GM23338 (cell line): ENCODE results near the gene UBTF. TPM values are rescaled to one million over a fixed set of nuclear protein-coding genes. Genes with fewer than 3 reads are reported as not detected.

Source experiments
- ATAC-seq: fragments of 200-7000 bp; cut with Tn5 transposase; 3 replicates; pipeline ENCODE4 v1.9.1; 2020
- DNase-seq: peaks from one replicate; pipeline ENCODE4 v3.0.0-alpha.2; 2015; ENCODE audit warnings: low spot score
- H2AFZ ChIP-seq: fragments of 200-600 bp; sonication (generic); 2 replicates; pipeline ENCODE4 v1.8.0; 2016; ENCODE audit warnings: antibody characterized with exemption, mild to moderate bottlenecking, moderate library complexity
- H3F3A ChIP-seq: fragments of 200-600 bp; sonication (generic); replicated peaks from 2 replicates; pipeline ENCODE4 v1.8.0; 2017; ENCODE audit warnings: antibody characterized with exemption, mixed run types, low read depth
- H3K27ac ChIP-seq: fragments of 200-600 bp; sonication (generic); 2 replicates; pipeline ENCODE4 v1.6.1; 2016; ENCODE audit warnings: low read depth
- H3K27me3 ChIP-seq: fragments of 200-600 bp; sonication (generic); 2 replicates; pipeline ENCODE4 v1.8.0; 2016; ENCODE audit warnings: mild to moderate bottlenecking, mixed run types, moderate library complexity; ENCODE audit not compliant: insufficient read depth
- H3K36me3 ChIP-seq: fragments of 200-600 bp; sonication (generic); 2 replicates; pipeline ENCODE4 v1.8.0; 2016; ENCODE audit warnings: mild to moderate bottlenecking; ENCODE audit not compliant: insufficient read depth
- H3K4me1 ChIP-seq: fragments of 200-600 bp; sonication (generic); 2 replicates; pipeline ENCODE4 v1.8.0; 2016; ENCODE audit warnings: mild to moderate bottlenecking, moderate library complexity; ENCODE audit not compliant: insufficient read depth
- H3K4me2 ChIP-seq: fragments of 200-600 bp; sonication (generic); 2 replicates; pipeline ENCODE4 v1.7.1; 2017; ENCODE audit warnings: mixed run types
- H3K4me3 ChIP-seq: fragments of 200-600 bp; sonication (generic); 2 replicates; pipeline ENCODE4 v1.6.1; 2016; ENCODE audit warnings: mixed run types
- H3K79me2 ChIP-seq: fragments of 200-600 bp; sonication (generic); replicated peaks from 2 replicates; pipeline ENCODE4 v1.8.0; 2017; ENCODE audit warnings: mild to moderate bottlenecking; ENCODE audit not compliant: insufficient read depth
- H3K9me2 ChIP-seq: fragments of 200-600 bp; sonication (generic); 2 replicates; pipeline ENCODE4 v1.8.0; 2017; ENCODE audit not compliant: insufficient read depth
- H4K20me1 ChIP-seq: fragments of 200-600 bp; sonication (generic); replicated peaks from 2 replicates; pipeline ENCODE4 v1.8.0; 2017; ENCODE audit warnings: mild to moderate bottlenecking; ENCODE audit not compliant: insufficient read depth
- H3K27ac Mint-ChIP-seq: 2 replicates; pipeline ENCODE4 v1.8.0; 2020; ENCODE audit warnings: inconsistent platforms, mild to moderate bottlenecking, moderate library complexity, mixed read lengths
- H3K27me3 Mint-ChIP-seq: 3 replicates; pipeline ENCODE4 v1.8.0; 2022; ENCODE audit warnings: low read depth, mild to moderate bottlenecking, moderate library complexity, mixed read lengths, inconsistent platforms; ENCODE audit not compliant: insufficient read depth, poor library complexity
- H3K36me3 Mint-ChIP-seq: 3 replicates; pipeline ENCODE4 v1.8.0; 2021; ENCODE audit warnings: low read depth, mild to moderate bottlenecking, inconsistent platforms, moderate library complexity, mixed read lengths
- H3K4me1 Mint-ChIP-seq: 3 replicates; pipeline ENCODE4 v1.8.0; 2020; ENCODE audit warnings: mild to moderate bottlenecking, inconsistent platforms, mixed read lengths
- H3K4me3 Mint-ChIP-seq: 3 replicates; pipeline ENCODE4 v1.8.0; 2021; ENCODE audit warnings: moderate library complexity, mild to moderate bottlenecking, inconsistent platforms, mixed read lengths
- H3K9me3 Mint-ChIP-seq: 3 replicates; pipeline ENCODE4 v1.8.0; 2020; ENCODE audit warnings: moderate library complexity, mild to moderate bottlenecking, inconsistent platforms, mixed read lengths
- CREB1 ChIP-seq: fragments of 250-450 bp; sonication (Bioruptor Pico); IDR thresholded peaks from 2 replicates; pipeline ENCODE4 v1.5.0; 2020; ENCODE audit warnings: low read depth, mild to moderate bottlenecking, moderate library complexity
- CTCF ChIP-seq, 2 experiments: fragments of 200-600 bp in 1 of 2; sonication (generic) in 1 of 2; conservative IDR thresholded peaks; 2 replicates each; pipeline versions ENCODE4 v1.5.1 to v1.6.1; 2016 to 2017; ENCODE audit warnings: antibody characterized with exemption in 2 of 2, low read depth in 2 of 2, mild to moderate bottlenecking in 2 of 2, moderate library complexity in 1 of 2
- EZH2phosphoT487 ChIP-seq: fragments of 200-600 bp; sonication (generic); IDR thresholded peaks from one replicate; pipeline ENCODE4 v1.8.1; 2018; ENCODE audit warnings: antibody characterized with exemption; ENCODE audit not compliant: unreplicated experiment
- POLR2AphosphoS5 ChIP-seq: IDR thresholded peaks from 2 replicates; pipeline ENCODE4 v1.6.1; 2016; ENCODE audit warnings: antibody characterized with exemption, low read depth
- ZNF114 ChIP-seq: fragments of 250-450 bp; sonication (Bioruptor Pico); IDR thresholded peaks from 2 replicates; pipeline ENCODE4 v1.5.0; 2020; ENCODE audit warnings: mild to moderate bottlenecking, moderate library complexity
- ZNF331 ChIP-seq: fragments of 250-450 bp; sonication (Bioruptor Pico); IDR thresholded peaks from 2 replicates; pipeline ENCODE4 v1.5.0; 2020; ENCODE audit warnings: low read depth, mild to moderate bottlenecking, moderate library complexity
- polyA plus RNA-seq: library from polyadenylated mRNA; unstranded; fragments of >200 nt; fragmentation: Nextera tagmentation; extraction: Ambion mirVana; gene quantifications from 2 replicates; pipeline ENCODE4 v1.2.1, GENCODE V29; 2016
- total RNA-seq: library from RNA; depleted of rRNA; stranded (reverse); fragments of >200 nt; shearing (Covaris generic); gene quantifications from 2 replicates; pipeline ENCODE4 v1.2.3, GENCODE V29; 2014
- TF ChIP-seq, protein P1 (sequence below): IDR thresholded peaks from one replicate; pipeline ENCODE4 v1.6.1; 2018; ENCODE audit warnings: antibody characterized with exemption; ENCODE audit not compliant: unreplicated experiment
- TF ChIP-seq, protein P2 (sequence below): fragments of 250-450 bp; sonication (Bioruptor Pico); IDR thresholded peaks from 2 replicates; pipeline ENCODE4 v1.5.0; 2020; ENCODE audit warnings: mild to moderate bottlenecking, moderate library complexity

Gene UBTF
- total and polyA plus RNA-seq, 2 experiments from 2014 or later = 29.9 to 62.2 TPM

DNA sequence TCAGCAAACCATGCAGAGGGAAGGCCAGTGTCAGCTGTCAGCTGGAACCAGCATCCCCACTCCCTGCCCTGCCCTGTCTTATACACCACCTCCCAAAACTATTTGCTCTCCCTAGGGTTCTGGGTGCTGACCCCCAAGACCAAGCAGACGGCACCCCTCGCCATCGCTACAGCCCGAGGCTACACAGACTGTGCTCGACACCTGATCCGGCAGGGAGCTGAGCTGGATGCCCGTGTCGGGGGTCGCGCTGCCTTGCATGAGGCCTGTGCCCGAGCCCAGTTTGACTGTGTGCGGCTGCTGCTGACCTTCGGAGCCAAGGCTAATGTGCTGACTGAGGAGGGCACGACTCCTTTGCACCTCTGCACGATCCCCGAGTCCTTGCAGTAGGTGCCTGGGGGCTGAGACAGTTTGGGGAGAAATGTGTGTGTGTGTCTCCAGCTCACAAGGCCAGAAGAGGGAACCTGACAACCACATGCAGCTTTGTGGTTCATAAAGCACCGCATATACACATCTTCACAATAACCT is 47.5 kb downstream of the UBTF start:
- TF ChIP-seq EZH2phosphoT487 (no peak), CREB1 (CRISPR knock-in tag) (no peak), CTCF (conservative IDR thresholded peaks at IDR 0.05; ENCODE audit: low read depth in 2 of 2) (no peak), POLR2AphosphoS5 (peak; percentile 24; the same call in 1 of the 2 replicates), ZNF114 (CRISPR knock-in tag) (no peak), ZNF331 (no peak)
- TF ChIP-seq, protein P1, sequence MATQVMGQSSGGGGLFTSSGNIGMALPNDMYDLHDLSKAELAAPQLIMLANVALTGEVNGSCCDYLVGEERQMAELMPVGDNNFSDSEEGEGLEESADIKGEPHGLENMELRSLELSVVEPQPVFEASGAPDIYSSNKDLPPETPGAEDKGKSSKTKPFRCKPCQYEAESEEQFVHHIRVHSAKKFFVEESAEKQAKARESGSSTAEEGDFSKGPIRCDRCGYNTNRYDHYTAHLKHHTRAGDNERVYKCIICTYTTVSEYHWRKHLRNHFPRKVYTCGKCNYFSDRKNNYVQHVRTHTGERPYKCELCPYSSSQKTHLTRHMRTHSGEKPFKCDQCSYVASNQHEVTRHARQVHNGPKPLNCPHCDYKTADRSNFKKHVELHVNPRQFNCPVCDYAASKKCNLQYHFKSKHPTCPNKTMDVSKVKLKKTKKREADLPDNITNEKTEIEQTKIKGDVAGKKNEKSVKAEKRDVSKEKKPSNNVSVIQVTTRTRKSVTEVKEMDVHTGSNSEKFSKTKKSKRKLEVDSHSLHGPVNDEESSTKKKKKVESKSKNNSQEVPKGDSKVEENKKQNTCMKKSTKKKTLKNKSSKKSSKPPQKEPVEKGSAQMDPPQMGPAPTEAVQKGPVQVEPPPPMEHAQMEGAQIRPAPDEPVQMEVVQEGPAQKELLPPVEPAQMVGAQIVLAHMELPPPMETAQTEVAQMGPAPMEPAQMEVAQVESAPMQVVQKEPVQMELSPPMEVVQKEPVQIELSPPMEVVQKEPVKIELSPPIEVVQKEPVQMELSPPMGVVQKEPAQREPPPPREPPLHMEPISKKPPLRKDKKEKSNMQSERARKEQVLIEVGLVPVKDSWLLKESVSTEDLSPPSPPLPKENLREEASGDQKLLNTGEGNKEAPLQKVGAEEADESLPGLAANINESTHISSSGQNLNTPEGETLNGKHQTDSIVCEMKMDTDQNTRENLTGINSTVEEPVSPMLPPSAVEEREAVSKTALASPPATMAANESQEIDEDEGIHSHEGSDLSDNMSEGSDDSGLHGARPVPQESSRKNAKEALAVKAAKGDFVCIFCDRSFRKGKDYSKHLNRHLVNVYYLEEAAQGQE = no peak
- TF ChIP-seq, protein P2, sequence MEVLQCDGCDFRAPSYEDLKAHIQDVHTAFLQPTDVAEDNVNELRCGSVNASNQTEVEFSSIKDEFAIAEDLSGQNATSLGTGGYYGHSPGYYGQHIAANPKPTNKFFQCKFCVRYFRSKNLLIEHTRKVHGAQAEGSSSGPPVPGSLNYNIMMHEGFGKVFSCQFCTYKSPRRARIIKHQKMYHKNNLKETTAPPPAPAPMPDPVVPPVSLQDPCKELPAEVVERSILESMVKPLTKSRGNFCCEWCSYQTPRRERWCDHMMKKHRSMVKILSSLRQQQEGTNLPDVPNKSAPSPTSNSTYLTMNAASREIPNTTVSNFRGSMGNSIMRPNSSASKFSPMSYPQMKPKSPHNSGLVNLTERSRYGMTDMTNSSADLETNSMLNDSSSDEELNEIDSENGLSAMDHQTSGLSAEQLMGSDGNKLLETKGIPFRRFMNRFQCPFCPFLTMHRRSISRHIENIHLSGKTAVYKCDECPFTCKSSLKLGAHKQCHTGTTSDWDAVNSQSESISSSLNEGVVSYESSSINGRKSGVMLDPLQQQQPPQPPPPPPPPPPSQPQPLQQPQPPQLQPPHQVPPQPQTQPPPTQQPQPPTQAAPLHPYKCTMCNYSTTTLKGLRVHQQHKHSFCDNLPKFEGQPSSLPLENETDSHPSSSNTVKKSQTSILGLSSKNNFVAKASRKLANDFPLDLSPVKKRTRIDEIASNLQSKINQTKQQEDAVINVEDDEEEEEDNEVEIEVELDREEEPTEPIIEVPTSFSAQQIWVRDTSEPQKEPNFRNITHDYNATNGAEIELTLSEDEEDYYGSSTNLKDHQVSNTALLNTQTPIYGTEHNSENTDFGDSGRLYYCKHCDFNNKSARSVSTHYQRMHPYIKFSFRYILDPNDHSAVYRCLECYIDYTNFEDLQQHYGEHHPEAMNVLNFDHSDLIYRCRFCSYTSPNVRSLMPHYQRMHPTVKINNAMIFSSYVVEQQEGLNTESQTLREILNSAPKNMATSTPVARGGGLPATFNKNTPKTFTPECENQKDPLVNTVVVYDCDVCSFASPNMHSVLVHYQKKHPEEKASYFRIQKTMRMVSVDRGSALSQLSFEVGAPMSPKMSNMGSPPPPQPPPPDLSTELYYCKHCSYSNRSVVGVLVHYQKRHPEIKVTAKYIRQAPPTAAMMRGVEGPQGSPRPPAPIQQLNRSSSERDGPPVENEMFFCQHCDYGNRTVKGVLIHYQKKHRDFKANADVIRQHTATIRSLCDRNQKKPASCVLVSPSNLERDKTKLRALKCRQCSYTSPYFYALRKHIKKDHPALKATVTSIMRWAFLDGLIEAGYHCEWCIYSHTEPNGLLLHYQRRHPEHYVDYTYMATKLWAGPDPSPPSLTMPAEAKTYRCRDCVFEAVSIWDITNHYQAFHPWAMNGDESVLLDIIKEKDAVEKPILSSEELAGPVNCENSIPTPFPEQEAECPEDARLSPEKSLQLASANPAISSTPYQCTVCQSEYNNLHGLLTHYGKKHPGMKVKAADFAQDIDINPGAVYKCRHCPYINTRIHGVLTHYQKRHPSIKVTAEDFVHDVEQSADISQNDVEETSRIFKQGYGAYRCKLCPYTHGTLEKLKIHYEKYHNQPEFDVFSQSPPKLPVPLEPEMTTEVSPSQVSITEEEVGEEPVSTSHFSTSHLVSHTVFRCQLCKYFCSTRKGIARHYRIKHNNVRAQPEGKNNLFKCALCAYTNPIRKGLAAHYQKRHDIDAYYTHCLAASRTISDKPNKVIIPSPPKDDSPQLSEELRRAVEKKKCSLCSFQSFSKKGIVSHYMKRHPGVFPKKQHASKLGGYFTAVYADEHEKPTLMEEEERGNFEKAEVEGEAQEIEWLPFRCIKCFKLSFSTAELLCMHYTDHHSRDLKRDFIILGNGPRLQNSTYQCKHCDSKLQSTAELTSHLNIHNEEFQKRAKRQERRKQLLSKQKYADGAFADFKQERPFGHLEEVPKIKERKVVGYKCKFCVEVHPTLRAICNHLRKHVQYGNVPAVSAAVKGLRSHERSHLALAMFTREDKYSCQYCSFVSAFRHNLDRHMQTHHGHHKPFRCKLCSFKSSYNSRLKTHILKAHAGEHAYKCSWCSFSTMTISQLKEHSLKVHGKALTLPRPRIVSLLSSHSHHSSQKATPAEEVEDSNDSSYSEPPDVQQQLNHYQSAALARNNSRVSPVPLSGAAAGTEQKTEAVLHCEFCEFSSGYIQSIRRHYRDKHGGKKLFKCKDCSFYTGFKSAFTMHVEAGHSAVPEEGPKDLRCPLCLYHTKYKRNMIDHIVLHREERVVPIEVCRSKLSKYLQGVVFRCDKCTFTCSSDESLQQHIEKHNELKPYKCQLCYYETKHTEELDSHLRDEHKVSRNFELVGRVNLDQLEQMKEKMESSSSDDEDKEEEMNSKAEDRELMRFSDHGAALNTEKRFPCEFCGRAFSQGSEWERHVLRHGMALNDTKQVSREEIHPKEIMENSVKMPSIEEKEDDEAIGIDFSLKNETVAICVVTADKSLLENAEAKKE = no peak
- peaks cover 9% of the 10 kb centered on the region; the same call in 1 of the 2 replicates for H3F3A ChIP-seq
- no peaks in the 10 kb centered on the region for H3K27me3 ChIP-seq
- H3K36me3 ChIP-seq = no peaks in the 10 kb centered on the region
- H3K4me3 ChIP-seq = no peak overlapping the region
- Mint-ChIP-seq H3K4me1 (peaks cover 14% of the 10 kb centered on the region), H3K4me3 (no peak overlapping the region), H3K36me3 (peaks cover 15% of the 10 kb centered on the region), H3K27ac (peak overlapping the region; percentile 57; the same call in 1 of the 2 replicates), H3K27me3 (peaks cover 11% of the 10 kb centered on the region), H3K9me3 (no peaks in the 10 kb centered on the region)
- no peaks in the 10 kb centered on the region for H3K79me2 ChIP-seq
- no peaks in the 10 kb centered on the region for H3K9me2 ChIP-seq
- H3K4me1 ChIP-seq = peaks cover 14% of the 10 kb centered on the region
- H3K4me2 ChIP-seq = no peak overlapping the region
- DNase-seq = no peak
- H2AFZ ChIP-seq = no peak overlapping the region
- H4K20me1 ChIP-seq = no peaks in the 10 kb centered on the region; the same call in 1 of the 2 replicates
- H3K27ac ChIP-seq = no peak overlapping the region
- no peak for ATAC-seq
